NCI-H187 (cell line): ENCODE results near the gene MFSD11.
A peak's percentile ranks its signal among the peaks of the same experiment; 100 is the strongest.
"Not testable (repeated sequence)": the region's sequence is repeated elsewhere in the genome, so short reads cannot be mapped to it uniquely, and the experiment has no call there.

Experiments used
- DNase-seq, 2 experiments: peaks; one replicate each; lab custom pipeline; 2025; lab: John Stamatoyannopoulos, UW

Gene MFSD11

GRCh38 chr17:76709077-76709950 lies 28.6 kb upstream of the MFSD11 start:
- DNase-seq, result peak in 1 of 2 experiments; percentile 23

DNA sequence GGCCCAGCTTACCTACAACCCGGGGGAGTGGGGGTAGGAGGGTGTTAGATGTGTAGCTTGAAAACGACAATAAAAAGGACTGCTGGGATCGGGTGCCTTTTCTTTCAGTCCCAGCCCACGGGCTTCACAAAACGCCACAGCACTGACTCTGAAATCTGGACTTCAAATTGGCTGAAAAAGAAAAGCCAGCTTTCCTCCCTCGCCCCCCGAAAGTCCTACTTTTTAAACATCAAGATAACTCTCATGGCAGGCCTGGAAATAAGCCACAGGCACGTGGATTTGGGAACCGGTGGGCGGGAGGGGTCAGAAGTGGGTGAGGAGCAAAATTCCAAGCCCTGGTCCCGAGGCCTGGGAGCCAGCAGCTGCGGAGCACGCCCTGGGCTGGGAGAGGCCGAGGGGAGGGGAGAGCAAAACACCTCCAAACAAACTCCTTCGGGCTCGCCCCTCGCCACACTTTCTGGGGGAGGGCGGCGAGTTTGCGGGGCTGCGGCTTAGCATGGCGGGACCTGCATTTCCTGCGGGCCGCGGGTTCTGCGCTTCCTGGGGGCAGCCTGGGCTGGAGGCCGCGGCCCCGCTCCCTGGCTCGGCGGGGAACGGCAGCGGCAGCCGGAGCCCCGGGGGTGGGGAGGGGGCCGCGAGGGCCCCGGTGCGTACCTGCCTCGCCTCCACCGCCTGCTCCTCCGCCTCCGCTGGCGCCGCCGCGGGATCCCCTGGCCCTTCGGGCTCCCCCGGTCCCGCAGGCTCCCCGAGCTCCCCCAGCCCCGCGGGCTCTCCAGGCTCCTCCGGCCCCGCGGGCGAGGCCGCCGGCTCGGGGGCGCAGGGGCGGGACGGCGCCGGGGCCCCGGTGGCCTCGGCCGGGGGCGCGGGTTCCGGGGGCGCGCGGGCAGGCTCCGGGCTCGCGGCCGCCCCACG lies 27.7 kb upstream of the MFSD11 start:
- DNase-seq, result peak in 1 of 2 experiments; percentile 9

GRCh38 chr17:76710863-76711611 lies 26.9 kb upstream of the MFSD11 start, which contains the start of gene MXRA7:
MXRA7 (minus strand) TSS chr17:76710965; CDS start chr17:76710946, 19 bp downstream.
- DNase-seq, result peak; percentile 24 to 25

GRCh38 chr17:76712321-76712720 lies 25.6 kb upstream of the MFSD11 start:
- DNase-seq, result not testable (repeated sequence)

DNA sequence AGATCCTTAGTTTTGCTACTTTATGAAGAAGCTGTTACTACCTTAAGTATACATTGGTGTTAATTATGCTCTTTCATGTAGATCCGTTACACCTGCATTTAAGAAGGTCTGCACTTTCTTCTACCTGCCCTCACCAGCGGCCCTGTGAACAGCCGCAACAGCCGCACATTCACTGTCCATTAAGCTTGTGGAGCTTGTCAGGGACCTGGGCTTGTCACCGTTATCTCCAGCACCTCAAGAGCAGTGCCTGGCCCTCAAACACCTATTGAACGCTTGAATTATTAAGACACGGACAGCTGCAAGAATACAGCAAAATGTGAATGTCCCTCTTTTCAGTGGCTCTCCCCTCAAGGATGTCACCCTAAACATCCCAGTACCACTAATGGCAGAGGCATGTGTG lies 24.2 kb upstream of the MFSD11 start:
- DNase-seq, result no peak

- DNase-seq, result no peak
Observed at GRCh38 chr17:76714336-76714735, 23.6 kb upstream of the MFSD11 start.

DNA sequence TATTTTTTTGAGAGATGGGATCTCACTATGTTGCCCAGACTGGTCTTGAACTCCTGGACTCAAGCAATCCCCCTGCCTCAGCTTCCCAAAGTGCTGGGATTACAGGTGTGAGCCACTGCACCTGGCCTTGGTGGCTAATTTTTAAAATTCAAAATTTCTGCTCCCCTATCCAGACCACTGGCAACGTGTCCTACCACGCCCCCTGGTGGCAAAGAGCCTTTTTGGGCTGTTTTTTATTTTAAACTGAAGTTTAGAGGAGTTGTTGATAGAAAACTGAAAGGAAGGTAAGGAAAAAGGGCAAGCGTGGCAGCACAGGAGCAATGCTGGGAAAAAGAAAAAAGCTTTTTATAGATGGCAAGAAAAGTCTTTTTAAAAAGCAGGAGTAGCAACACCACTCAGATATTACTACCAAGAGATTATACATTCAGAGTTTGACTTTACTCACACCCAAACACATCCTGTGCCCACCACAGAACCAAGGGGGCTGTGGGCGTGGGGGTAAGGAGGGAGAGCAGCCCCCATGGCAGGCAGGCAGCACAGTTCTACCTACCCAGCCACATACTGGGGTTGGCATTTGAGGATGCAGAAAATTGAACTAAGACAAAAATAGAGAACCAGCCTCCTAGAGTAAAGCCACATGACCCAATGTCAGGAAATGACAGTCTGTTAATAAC lies 23.0 kb upstream of the MFSD11 start:
- DNase-seq, result peak; percentile 12 to 13

GRCh38 chr17:76715496-76715830 lies 22.5 kb upstream of the MFSD11 start:
- no peak for DNase-seq

GRCh38 chr17:76716146-76716838 lies 21.6 kb upstream of the MFSD11 start:
- no peak for DNase-seq

DNA sequence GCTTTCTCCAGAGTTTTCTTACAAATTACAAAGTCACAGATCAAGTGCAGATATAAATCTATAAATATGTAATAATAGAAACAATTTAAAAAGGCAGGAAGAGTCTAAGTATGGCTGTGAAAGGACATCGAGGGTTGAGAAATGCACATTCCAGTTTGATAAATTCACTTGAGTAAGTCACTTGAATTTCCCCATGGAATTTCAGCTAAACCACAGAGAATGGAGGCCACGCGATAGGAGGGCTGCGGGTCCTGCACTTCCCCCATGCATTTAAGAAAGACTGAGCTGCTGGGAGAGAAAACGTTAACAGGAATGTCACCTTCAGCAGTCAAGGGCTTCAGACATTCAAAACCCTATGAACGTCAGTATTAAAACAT lies 21.1 kb upstream of the MFSD11 start:
- no peak for DNase-seq

DNA sequence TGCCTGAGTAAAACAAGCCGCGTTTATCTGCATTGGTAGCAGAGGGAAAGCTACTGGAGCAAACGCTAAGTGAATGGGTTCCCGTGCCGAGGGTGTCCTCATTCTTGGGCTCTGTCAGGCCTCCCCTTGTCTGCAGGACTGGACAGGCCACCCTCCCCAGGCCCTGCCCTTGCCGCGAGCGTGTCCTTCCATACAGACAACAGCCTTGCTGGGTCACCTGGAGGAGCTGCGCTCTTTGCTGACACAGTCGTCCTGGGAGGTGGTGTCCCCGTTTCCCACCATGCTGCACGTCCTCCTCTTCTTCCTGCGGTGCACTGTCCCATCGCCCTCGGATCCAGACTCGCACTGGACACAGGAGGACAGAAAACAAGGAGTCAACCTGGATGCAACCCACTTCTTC lies 19.4 kb upstream of the MFSD11 start:
- no peak for DNase-seq

DNA sequence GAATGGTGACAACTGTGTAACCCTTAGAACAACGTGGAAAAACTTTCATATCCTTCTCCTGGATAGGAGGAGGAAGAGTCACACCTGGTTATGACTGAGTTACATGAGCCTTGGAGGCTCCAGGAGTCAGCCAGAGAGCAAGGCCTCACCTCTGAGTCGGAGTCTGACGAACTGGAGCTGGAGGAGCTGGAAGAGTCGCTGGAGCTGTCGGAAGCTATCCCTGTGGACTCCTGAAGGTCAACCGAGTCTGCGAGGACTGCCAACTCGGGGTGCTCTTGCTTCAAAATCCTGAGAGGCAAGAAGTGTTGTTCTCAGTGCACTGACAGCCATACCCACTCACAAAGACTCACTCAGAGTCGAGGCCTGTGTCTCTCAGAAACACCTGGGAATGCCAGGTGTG lies 17.7 kb upstream of the MFSD11 start:
- DNase-seq, result no peak

- no peak for DNase-seq
Observed at GRCh38 chr17:76720941-76721340, 17.0 kb upstream of the MFSD11 start.

DNA sequence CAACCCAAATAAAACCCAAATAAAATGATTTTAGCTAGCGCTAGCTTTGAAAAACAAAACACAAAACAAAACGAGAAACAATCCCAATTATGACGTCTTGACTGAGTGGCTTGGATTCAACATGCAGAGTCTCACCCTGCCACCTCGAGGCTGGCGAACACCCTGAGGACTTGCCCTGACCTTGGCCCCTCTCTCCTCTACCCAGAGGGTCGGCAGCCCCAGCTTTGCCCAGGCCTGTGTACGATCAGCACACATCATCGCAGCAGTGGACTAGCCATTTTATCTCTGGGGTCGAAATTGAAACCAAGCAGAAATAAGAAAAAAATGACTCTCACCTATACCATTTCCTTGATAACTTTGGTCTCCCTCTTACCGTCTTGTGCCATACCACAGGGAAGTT lies 16.5 kb upstream of the MFSD11 start:
- DNase-seq, result no peak

DNA sequence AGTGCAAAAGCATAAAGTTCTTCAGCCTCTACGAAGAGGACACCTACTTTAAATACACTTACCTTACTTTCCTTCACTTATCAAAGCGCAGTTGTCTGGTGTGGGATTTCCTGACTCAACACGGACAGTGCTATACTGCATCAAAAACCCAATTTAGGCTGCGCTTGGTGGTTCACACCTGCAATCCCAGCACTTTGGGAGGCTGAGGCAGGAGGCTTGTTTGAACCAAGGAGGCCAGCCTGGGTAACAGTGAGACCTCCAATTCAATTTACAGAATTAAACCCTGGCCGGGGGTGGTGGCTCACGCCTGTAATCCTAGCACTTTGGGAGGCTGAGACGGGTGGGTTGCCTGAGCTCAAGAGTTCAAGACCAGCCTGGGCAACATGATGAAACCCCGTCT lies 15.6 kb upstream of the MFSD11 start:
- DNase-seq, result no peak

DNA sequence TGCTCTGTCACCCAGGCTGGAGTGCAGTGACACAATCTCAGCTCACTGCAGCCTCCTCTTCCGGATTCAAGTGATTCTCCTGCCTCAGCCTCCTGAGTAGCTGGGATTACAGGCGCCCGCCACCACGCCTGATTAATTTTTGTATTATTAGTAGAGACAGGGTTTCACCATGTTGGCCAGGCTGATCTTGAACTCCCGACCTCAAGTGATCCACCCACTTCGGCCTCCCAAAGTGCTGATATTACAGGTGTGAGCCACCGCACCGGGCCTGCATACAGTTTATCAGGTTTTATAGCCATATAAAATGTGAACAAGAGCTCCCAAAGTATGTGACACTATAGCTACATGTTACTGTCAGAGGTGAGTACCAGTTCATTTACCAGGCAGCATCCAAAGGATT lies 14.9 kb upstream of the MFSD11 start:
- DNase-seq, result not testable (repeated sequence)

GRCh38 chr17:76723812-76724211 lies 14.1 kb upstream of the MFSD11 start:
- DNase-seq, result no peak

DNA sequence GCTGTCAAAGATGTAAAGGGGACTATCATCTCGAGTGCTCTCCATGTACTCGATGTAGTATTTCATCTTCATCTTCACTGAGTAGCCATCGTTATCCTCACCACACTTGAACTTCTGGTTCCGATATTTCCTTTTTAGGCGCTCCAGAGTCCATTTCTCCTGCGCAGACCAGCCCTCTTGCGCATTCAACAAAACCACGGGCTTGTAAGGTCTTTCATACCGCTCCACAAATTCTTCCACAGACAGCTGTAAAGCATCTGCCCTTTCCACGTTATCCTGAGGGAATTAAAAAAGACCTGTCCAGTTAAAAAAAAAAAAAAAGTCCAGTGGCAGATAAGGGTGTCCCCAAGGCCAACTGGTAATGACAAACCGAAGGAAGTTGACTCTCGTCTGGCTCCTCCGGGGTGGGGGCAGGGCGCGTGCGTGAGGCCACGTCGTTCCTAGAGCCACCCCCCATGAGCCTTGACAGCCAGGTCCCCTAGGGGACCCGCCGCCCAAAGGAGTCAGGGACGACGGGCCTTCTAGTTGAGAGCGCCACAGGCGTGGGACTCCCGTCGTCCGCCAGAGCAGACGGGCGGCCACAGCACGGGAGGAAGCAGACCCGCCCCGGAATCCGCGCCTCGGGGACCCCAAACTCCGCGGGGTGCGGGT lies 12.2 kb upstream of the MFSD11 start:
- peak in 1 of 2 experiments; percentile 9 for DNase-seq

GRCh38 chr17:76726231-76726775 lies 11.6 kb upstream of the MFSD11 start, which contains the start of gene JMJD6:
JMJD6 (minus strand) TSS chr17:76726606; CDS start chr17:76726475, 131 bp downstream.
- DNase-seq, result peak; percentile 64 to 93
